Stimulated activated CD4-positive, alpha-beta T cell treated with anti-CD3 and anti-CD28 coated beads, Interleukin-12 subunit alpha, Interleukin-12 subunit beta, amount 100 ng/mL, for 48 hours (primary cell): Measurements from ENCODE around the gene APOH.
"Not testable (repeated sequence)": the region's sequence is repeated elsewhere in the genome, so short reads cannot be mapped to it uniquely, and the experiment has no call there.

Experiments
- DNase-seq, 3 donors: peaks; one replicate each; pipeline ENCODE4 v3.0.0-alpha.2; 2020; ENCODE audit warnings: low read depth in 2 of 3, low spot score in 1 of 3

APOH gene

GRCh38 chr17:66228887-66229782, at the start of gene APOH:
Gene APOH (minus strand): TSS chr17:66229415. CDS start chr17:66229379, 36 bp downstream.
- DNase-seq, result no peak

GRCh38 chr17:66277191-66277590, 48.0 kb upstream of the APOH start:
- no peak for DNase-seq

- DNase-seq, result no peak
These were observed 47.2 kb upstream of the APOH start for GRCh38 chr17:66276328-66276937.

GRCh38 chr17:66275651-66276050, 46.4 kb upstream of the APOH start:
- peak in 2 of 3 donors; percentile 10 to 17 for DNase-seq

GRCh38 chr17:66273586-66273848, 44.3 kb upstream of the APOH start:
- DNase-seq, result no peak

GRCh38 chr17:66272811-66273585, 43.8 kb upstream of the APOH start:
- DNase-seq, result no peak

- DNase-seq, result no peak
These were observed 42.3 kb upstream of the APOH start for GRCh38 chr17:66271512-66271911.

- no peak for DNase-seq
These were observed 40.9 kb upstream of the APOH start for GRCh38 chr17:66270106-66270505.

GRCh38 chr17:66268247-66268927, 39.2 kb upstream of the APOH start:
- DNase-seq, result no peak

- DNase-seq, result no peak
These were observed 35.5 kb upstream of the APOH start for GRCh38 chr17:66264696-66265095.

- no peak for DNase-seq
These were observed 33.6 kb upstream of the APOH start for GRCh38 chr17:66262767-66263166.

GRCh38 chr17:66260688-66261087, 31.5 kb upstream of the APOH start:
- DNase-seq, result no peak

GRCh38 chr17:66260275-66260674, 31.1 kb upstream of the APOH start:
- no peak for DNase-seq

- DNase-seq, result no peak
These were observed 26.3 kb upstream of the APOH start for GRCh38 chr17:66255527-66255971.

- DNase-seq, result peak in 1 of 3 donors; percentile 35
These were observed 25.9 kb upstream of the APOH start for GRCh38 chr17:66255112-66255511.

- DNase-seq, result not testable (repeated sequence)
These were observed 24.2 kb upstream of the APOH start for GRCh38 chr17:66253458-66253857.

GRCh38 chr17:66250686-66251085, 21.5 kb upstream of the APOH start:
- DNase-seq, result no peak

GRCh38 chr17:66248285-66248684, 19.1 kb upstream of the APOH start:
- no peak for DNase-seq

GRCh38 chr17:66241839-66242238, 12.6 kb upstream of the APOH start:
- no peak for DNase-seq

- DNase-seq, result no peak
These were observed 11.4 kb upstream of the APOH start for GRCh38 chr17:66240630-66241029.

GRCh38 chr17:66240013-66240412, 10.8 kb upstream of the APOH start:
- no peak for DNase-seq
